Skeletal muscle cell (primary cell): ENCODE measurements around the gene TMEM132D.
"Not testable (repeated sequence)": the region's sequence is repeated elsewhere in the genome, so short reads cannot be mapped to it uniquely, and the experiment has no call there.

Experiments used
- DNase-seq: peaks from one replicate; pipeline ENCODE4 v3.0.0-alpha.2; 2010; ENCODE audit warnings: low read depth
- H3K4me3 ChIP-seq: 2 replicates; pipeline ENCODE4 v1.5.1; 2011; ENCODE audit warnings: low read depth, mild to moderate bottlenecking, control low read depth, low read length, moderate library complexity

Gene TMEM132D

GRCh38 chr12:129234209-129234608, 669.6 kb downstream of the TMEM132D start:
- H3K4me3 ChIP-seq, result no peak overlapping the region
- DNase-seq, result no peak

- no peak overlapping the region for H3K4me3 ChIP-seq
- DNase-seq, result no peak
Measured at GRCh38 chr12:129231491-129231890, 672.3 kb downstream of the TMEM132D start.

GRCh38 chr12:129230995-129231394, 672.8 kb downstream of the TMEM132D start:
- H3K4me3 ChIP-seq, result no peak overlapping the region
- DNase-seq, result no peak

DNA sequence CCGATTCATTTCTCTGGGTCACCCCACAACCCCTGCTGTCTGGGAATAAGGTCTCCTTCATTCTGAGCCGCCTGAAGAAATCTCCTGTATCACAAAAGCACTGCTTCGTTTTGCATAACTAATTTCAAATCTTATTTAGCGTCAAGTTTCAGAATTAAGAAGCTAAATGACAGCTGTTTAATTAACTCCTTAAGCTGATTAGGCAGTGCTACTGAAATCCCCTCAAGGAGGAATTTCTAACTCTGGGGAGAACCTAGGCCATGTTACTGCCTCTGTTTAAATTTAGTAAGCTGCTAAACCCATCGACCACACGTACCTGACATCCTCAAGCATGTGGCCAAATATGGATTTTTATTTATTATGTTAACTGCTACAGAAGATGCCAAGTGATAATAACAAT, 677.0 kb downstream of the TMEM132D start:
- H3K4me3 ChIP-seq, result no peak overlapping the region

GRCh38 chr12:129226005-129226404, 677.8 kb downstream of the TMEM132D start:
- no peak overlapping the region for H3K4me3 ChIP-seq
- no peak for DNase-seq

More for the DNA sequence above, 677.0 kb downstream of the TMEM132D start:
- DNase-seq, result no peak

DNA sequence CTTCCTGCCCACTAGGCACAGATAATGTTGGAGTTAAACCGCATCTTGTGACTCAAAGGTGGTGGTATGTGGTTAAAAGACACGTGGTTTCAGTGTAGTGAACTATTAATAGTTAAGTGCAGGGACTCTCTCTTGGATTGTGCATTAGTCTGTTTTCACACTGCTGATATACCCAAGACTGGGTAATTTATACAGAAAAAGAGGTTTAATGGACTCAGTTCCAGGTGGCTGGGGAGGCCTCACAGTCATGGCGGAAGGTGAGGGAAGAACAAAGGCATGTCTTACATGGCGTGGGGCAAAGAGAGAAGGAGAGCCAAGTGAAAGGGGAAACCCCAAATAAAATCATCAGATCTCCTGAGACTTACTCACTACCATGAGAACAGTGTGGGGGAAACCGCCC, 688.3 kb downstream of the TMEM132D start:
- DNase-seq, result no peak
- H3K4me3 ChIP-seq, result no peak overlapping the region

- no peak overlapping the region for H3K4me3 ChIP-seq
- no peak for DNase-seq
Measured at GRCh38 chr12:129213551-129213950, 690.3 kb downstream of the TMEM132D start.

DNA sequence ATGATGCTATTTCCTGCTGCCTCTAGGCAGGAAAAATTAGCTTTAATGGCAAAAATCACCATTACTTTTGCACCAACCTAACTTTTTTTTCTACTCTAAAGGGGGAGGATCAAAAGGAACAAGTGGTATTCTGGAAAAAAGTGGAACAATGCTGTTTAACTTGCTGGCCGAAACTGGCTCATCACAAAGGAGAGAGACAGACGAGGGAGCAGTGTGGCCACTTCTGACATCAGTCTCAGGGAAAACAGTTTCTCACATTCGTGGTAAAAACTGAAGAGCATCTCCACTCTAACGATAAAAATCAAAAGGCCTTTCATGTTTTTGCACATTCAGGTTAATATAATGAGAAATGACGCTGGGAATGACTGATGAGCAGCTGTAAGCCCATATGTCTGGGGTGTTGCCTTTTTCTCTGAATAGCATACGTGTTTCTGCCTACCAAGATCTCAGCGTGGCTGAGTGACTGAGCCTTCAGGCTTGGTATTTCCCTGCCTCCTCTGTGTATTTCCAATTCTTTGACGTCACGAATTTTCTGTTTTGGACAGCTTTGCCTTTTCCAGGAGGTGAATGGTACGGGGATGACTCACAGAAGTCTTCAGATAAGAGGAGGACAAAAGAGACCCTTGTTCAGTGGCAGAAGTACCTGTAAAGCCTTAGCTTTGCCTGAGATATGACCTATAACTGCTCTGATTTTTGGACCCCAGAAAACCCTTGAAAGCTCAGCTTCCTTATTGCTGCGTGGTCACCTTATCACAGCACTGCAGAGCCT, 691.8 kb downstream of the TMEM132D start:
- no peak for DNase-seq

DNA sequence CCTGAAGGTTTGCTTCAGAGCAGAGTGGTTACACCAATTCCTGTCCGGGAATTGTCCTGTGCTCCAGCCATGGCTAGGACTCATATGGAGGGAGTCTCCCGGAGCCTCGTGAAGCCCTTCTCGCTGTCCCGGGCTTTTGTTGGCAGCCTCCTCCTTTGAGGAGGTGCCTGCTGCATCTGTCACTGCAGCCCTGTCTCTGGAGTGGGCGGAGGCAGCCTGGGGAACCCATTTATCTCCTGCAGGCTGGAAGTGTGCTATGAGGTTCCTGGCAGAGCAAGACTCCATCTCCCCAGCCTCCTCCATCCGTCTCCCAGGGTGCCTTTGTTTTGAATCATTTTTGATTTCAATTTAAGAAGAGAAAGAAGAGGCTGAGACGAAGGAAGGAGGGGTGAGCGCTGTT, 695.3 kb downstream of the TMEM132D start:
- no peak overlapping the region for H3K4me3 ChIP-seq
- DNase-seq, result no peak

More for the DNA sequence above, 691.8 kb downstream of the TMEM132D start:
- no peak overlapping the region for H3K4me3 ChIP-seq

GRCh38 chr12:129207084-129207483, 696.7 kb downstream of the TMEM132D start:
- DNase-seq, result no peak
- H3K4me3 ChIP-seq, result no peak overlapping the region

DNA sequence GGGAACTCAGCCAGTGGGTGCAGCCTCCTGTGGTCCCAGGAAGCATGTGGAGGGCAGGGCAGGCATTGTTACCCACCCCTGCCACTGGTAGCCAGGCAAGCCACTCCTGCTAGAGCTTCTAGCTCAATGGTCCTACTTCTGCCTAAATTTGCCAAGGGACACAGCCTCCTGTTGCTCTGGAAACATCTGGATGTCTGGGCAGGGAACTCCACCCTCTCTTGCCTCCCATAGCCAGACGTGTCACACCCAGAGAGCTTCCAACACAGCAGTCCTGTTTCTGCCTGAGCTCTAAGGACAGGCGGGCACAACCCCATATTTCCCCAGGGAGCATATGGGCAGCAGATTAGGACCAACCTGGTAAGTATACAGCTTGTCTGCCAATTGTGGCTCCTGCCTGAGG, 700.4 kb downstream of the TMEM132D start:
- no peak overlapping the region for H3K4me3 ChIP-seq
- DNase-seq, result no peak

DNA sequence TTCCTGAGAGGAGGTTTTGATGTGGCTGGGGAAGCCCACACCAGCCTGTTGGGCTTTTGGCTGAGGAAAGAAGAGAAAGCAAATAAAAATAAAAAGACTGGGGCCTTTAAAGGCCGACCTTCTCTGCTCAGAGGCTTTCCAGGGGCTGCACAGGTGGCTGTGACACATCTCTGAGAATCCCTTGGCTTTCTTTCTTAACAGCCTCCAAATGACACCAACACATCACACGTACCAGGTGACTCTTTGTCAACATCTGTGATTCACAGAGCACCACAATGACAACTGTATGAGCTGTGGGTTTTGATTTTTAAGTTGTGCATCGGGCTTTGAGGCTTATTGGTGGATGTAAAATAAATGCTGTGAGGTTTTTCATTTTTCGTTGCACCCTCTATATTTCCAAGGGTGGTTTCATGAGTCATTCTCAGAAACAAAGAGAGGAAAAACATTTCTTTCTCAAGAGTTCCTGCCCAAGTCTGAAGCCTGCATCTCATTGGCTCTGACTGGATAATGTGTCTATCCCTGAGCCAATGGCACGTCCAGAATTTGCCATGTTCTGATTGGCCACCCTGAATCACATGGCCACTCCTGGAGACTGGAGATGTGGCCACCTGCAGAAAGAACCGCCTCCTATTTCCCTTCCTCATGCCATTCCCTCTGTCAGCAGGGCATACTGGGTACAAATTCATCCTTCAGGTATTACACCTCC, 701.6 kb downstream of the TMEM132D start:
- no peak for DNase-seq
- H3K4me3 ChIP-seq, result no peak overlapping the region

GRCh38 chr12:129201029-129201428, 702.8 kb downstream of the TMEM132D start:
- DNase-seq, result no peak
- no peak overlapping the region for H3K4me3 ChIP-seq

GRCh38 chr12:129200576-129200975, 703.2 kb downstream of the TMEM132D start:
- no peak for DNase-seq

GRCh38 chr12:129196927-129197326, 706.9 kb downstream of the TMEM132D start:
- no peak overlapping the region for H3K4me3 ChIP-seq
- no peak for DNase-seq

More at GRCh38 chr12:129200576-129200975, 703.2 kb downstream of the TMEM132D start:
- no peak overlapping the region for H3K4me3 ChIP-seq

DNA sequence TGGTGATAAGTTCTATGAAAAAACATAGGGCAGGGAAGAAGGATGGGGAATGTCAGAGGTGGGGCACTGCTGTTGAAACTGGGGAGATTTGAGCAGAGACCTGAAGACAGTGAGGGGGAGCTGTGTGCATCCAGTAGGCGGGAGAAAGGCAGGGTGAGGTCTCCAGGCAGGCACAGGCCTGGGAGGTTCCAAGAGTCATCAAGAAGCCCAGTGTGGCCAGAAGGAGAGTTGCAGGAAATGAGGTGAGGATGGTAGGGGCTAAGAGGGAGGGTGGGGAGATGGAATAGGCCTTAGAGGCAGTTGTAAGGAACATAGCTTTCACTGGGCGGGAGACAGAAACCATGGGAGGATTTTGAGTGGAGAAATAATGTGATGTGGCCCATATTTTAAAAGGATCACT, 708.7 kb downstream of the TMEM132D start:
- no peak for DNase-seq

GRCh38 chr12:129193263-129193871, 710.5 kb downstream of the TMEM132D start:
- H3K4me3 ChIP-seq, result no peak overlapping the region
- DNase-seq, result no peak

More for the DNA sequence above, 708.7 kb downstream of the TMEM132D start:
- H3K4me3 ChIP-seq, result no peak overlapping the region

DNA sequence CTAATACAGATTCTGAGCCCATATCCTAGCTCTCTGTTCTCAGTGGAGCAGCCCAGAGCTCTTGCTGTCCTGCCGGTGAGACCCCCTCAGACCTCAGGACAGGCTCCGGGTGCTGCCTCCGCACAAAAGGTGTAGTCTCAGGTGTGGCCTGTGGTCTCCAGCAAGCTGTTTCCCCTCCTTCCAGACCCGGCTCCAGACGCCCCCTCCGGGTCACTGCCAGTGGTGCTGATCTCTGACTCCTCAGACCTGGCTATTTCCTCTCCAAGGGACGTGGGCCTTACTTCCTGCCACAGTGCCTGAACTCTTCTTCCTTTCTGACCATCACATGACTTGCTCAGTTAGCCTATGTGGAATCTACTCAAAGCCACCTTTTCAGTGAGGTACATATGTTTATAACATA, 713.0 kb downstream of the TMEM132D start:
- H3K4me3 ChIP-seq, result no peak overlapping the region
- no peak for DNase-seq

DNA sequence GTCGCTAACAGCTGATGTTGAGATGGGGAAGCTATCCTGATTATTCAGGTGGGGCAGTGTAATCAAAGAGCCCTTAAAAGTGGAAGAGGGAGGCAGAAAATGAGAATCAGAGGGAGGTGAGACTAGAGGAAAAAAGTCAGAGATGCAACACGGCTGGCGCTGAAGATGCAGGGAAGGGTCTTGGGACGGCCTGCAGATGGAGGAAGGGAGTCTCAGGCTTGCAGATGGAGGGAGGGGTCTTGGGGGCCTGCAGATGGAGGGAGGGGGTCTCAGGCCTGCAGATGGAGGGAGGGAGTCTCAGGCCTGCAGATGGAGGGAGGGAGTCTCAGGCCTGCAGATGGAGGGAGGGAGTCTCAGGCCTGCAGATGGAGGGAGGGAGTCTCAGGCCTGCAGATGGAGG, 713.9 kb downstream of the TMEM132D start:
- H3K4me3 ChIP-seq, DNase-seq: not testable (repeated sequence)

GRCh38 chr12:129186952-129187351, 716.9 kb downstream of the TMEM132D start:
- H3K4me3 ChIP-seq, result no peak overlapping the region
- DNase-seq, result no peak
